GM10847 (cell line): ENCODE measurements around the gene PPP2R5C.

Source experiments
- POLR2A ChIP-seq: IDR thresholded peaks from 2 replicates; pipeline ENCODE4 v1.6.1; 2011; ENCODE audit not compliant: insufficient read length; ENCODE audit errors: extremely low read depth

PPP2R5C gene

GRCh38 chr14:101726295-101726953 lies 35.1 kb upstream of the PPP2R5C start:
- no peak for TF ChIP-seq POLR2A

DNA sequence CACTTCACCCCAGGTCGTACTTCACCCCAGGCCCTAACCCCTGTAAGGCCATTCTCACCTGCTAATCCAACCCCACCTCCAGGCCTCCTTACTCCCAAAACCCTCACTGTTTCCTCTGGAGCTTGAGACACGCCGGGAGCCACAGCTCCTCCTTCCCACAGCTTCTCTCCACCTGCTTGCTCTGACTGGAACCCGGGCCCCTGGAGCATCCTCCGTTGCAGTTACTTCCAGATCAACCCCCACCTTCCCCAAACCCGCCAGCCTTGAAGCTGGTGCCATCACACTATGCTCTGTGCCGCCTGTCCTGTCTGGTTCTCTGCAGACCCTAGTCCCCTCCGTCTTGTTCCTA lies 34.6 kb upstream of the PPP2R5C start:
- no peak for TF ChIP-seq POLR2A

- TF ChIP-seq POLR2A, result no peak
Measured at GRCh38 chr14:101727611-101728366, 33.7 kb upstream of the PPP2R5C start.

DNA sequence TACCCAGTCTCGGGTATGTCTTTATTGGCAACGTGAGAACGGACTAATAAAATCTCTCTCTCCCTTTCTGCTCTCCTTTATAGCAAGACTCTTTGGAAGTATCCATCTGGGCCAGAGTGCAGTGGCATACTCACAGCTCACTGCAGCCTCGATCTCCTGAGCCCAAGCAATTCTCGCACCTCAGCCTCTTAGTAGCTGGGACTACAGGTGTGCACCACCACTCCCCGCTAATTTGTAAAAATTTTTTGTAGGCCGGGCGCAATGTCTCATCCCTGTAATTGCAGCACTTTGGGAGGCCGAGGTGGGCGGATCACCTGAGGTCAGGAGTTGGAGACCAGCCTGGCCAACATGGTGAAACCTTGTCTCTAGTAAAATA lies 33.2 kb upstream of the PPP2R5C start:
- no peak for TF ChIP-seq POLR2A

GRCh38 chr14:101729382-101729781 lies 32.1 kb upstream of the PPP2R5C start:
- no peak for TF ChIP-seq POLR2A

GRCh38 chr14:101730626-101731186 lies 30.8 kb upstream of the PPP2R5C start:
- no peak for TF ChIP-seq POLR2A

- TF ChIP-seq POLR2A, result no peak
Measured at GRCh38 chr14:101731187-101732080, 30.1 kb upstream of the PPP2R5C start.

DNA sequence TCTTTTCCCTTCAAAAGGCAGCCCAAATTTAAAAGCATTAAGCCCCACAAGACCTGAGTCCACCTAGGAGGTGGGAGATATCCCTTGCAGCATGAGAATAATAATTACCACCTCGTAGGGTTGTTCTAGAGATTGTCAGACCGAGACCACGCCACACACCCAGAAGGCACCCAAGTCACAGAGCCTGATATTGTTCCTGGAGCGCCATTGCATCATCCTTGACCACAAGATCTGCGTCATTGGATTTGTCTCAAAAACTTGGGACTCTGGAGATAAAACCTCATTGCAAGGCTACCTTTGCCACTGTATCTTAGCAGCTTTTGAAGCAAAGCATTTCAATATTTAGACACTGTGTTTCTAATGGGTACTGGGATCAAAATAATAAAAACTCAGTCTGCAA lies 29.4 kb upstream of the PPP2R5C start:
- TF ChIP-seq POLR2A, result no peak

DNA sequence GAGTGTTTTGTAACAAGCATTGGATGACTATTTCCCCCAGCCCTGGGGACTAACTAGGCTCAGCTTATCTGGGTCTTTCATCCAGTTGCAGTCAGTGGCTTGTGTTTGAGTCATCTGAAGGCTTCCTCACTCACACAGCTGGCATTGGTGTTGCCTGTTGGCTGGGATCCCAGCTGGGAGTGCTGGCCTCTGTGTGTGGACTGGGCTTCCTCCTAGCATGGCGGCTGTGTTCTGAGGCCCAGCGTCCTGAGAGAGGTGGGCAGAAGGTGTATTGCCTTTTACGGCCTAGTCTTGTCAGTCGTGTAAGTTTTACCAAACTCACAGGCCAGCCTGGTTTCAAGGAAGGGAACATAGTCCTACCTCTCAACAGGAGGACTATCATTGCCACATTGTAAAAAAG lies 28.3 kb upstream of the PPP2R5C start:
- TF ChIP-seq POLR2A, result no peak

GRCh38 chr14:101734246-101734847 lies 27.2 kb upstream of the PPP2R5C start:
- no peak for TF ChIP-seq POLR2A

DNA sequence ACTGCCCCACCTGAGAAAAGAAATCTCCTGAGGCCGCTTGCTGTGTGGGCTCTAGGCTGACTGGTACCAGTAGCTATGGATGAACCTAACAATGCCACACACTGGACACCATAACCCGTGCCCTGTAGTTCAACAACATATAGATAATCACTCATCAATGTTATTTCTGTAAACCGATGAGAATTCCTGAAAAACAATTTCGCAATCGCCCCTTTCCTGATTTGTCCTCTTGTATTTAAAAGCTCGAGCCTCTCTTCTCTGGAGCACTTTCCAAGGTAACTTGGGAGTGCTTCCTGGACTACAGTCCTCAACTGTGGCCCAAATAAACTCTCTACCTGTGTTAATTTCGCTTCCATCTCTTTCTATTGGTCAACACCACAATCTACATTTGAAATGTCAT lies 26.1 kb upstream of the PPP2R5C start:
- no peak for TF ChIP-seq POLR2A

DNA sequence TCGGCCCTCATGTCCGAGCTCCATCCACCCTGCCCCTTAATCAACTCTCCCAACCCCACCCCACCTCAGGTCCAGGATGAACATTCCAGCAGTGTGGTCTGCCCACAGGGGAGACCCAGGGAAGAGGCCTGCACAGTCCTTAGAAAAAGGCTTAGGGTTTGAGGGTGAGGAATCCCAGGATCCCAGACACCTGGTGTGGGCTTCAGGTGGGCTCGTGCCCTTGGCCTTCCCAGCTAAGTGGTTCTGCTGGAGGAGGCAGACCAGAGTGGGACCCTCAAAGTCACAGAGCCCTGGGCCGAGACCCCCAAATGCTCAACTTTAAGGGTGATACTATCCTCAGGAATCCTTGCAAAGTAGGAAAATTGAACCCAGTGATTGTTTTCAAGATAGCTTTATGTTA lies 25.4 kb upstream of the PPP2R5C start:
- no peak for TF ChIP-seq POLR2A

DNA sequence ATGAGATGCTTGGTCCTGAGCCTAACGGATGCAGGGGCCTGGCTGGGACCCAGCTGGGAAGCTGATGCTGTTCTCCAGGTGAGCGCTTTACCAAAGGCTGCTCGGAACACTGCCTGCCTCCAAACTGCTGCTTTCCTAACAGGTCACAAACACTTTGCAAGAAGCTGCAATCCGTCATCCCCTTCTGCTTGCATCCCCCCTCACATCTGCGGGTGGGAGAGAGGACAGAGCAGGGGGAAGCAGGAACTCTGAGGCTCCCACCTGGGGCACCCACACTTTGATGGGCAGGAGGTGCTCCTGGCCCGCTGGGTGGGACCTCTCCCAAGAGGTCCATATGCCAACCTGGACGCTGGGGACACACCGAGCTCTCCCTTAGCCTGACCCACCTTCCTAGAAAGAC lies 24.9 kb upstream of the PPP2R5C start:
- no peak for TF ChIP-seq POLR2A

DNA sequence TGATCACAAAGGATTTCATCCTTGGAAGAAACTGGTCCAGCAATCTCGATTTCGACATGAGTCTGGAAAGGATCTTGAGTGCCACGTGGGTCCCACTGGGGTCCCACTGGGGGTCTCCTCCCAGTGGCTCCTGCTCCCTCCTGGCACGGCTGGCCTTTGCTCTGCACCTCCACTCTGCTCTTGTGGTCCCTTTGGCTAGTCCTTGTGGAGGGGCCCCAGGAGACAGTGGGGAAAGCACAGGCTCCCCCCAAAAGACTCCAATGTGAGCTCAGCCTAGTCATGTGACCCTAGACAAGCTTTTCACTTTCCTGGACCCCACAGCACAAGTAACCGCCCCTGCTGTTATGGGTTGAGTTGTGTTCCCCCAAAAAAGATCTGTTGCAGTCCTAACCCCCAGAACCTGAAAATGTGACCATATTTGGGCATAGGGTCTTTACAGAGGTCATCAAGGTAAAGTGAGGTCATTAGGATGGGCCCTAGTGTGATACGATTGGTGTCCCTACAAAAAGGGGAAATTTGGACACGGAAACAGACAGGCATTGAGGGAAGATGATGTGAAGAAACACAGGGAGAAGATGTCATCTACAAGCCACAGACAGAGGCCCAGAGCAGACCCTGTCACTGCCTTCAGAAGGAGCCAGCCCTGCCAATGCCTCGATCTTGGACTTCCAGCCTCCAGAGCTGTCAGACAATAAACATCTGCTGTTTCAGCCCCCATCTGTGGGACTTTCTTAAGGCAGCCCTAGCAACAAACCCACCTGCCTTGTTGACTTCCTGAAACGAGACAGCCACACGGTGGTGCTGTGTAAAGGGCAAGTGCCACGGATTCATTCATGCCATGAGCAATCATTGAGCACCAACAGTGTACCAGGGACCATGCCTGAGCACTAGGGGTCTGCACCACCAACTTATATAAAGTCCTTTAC lies 23.8 kb upstream of the PPP2R5C start:
- TF ChIP-seq POLR2A, result no peak
